Left ventricle myocardium inferior (tissue), 1 donor: Measurements from ENCODE around the gene LARP1B. TPM values are rescaled to one million over a fixed set of nuclear protein-coding genes. Genes with fewer than 3 reads are reported as not detected.
"Not testable (repeated sequence)": the region's sequence is repeated elsewhere in the genome, so short reads cannot be mapped to it uniquely, and the experiment has no call there.

Experiments
- DNase-seq: peaks from one replicate; pipeline ENCODE4 v3.0.0-alpha.2; 2020
- H3K27ac ChIP-seq: fragments of 200-600 bp; replicated peaks from 2 replicates; pipeline ENCODE4 v1.8.0; 2021
- H3K27me3 ChIP-seq: fragments of 200-600 bp; 2 replicates; pipeline ENCODE4 v1.8.0; 2021; ENCODE audit warnings: low read depth
- H3K36me3 ChIP-seq: fragments of 200-600 bp; 2 replicates; pipeline ENCODE4 v1.8.0; 2021
- H3K4me1 ChIP-seq: fragments of 200-600 bp; 2 replicates; pipeline ENCODE4 v1.8.0; 2021
- H3K4me3 ChIP-seq: fragments of 200-600 bp; 2 replicates; pipeline ENCODE4 v1.8.0; 2021; ENCODE audit warnings: mild to moderate bottlenecking, moderate library complexity
- H3K9me3 ChIP-seq: fragments of 200-600 bp; replicated peaks from 2 replicates; pipeline ENCODE4 v1.8.0; 2021
- intact Hi-C: fragments of 100-400 bp; cut with micrococcal nuclease; formaldehyde crosslinking; loops from one replicate; pipeline ENCODE4 v1.11.0; 2022
- total RNA-seq: library from RNA; stranded (reverse); fragmentation: NEBNext Ultra II Directional; extraction: Animal tissue kit (Norgen Biotek cat#: 25700); gene quantifications from one replicate; pipeline ENCODE4 v1.2.1, GENCODE V29; 2021
- TF ChIP-seq, protein P1 (sequence below): fragments of 200-600 bp; IDR thresholded peaks from 2 replicates; pipeline ENCODE4 v1.8.0; 2021; ENCODE audit warnings: antibody characterized with exemption, mild to moderate bottlenecking, borderline replicate concordance
- donor health status: DM: no; HTN: yes; CAD: no; lungs with severe emphysema.

Gene LARP1B
- total RNA-seq, 1 donor from 2014 or later: 16.1 TPM

DNA sequence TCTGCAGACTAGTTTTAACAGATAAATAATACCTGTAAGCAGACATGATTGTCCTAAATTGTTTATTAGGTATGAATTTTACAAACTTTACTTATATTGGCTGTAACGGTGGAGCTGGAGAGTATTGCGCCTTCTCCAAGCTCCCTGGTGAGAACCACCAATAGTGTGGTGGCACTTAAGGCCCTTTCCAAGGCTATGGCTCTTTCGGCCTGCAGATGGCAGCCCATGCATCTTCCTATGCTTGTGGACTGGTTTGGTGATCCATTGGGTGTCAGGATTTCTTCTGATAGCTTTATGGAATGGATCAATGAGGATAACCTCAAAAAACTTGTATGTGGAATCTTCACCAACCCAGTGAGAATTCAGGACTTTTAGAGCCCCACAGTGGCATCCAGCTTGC, 7.8 kb downstream of the LARP1B start:
- TF ChIP-seq, protein P1, sequence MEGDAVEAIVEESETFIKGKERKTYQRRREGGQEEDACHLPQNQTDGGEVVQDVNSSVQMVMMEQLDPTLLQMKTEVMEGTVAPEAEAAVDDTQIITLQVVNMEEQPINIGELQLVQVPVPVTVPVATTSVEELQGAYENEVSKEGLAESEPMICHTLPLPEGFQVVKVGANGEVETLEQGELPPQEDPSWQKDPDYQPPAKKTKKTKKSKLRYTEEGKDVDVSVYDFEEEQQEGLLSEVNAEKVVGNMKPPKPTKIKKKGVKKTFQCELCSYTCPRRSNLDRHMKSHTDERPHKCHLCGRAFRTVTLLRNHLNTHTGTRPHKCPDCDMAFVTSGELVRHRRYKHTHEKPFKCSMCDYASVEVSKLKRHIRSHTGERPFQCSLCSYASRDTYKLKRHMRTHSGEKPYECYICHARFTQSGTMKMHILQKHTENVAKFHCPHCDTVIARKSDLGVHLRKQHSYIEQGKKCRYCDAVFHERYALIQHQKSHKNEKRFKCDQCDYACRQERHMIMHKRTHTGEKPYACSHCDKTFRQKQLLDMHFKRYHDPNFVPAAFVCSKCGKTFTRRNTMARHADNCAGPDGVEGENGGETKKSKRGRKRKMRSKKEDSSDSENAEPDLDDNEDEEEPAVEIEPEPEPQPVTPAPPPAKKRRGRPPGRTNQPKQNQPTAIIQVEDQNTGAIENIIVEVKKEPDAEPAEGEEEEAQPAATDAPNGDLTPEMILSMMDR: peak; percentile 38
- intact Hi-C loops: no loop called here
- Histone ChIP-seq H3K36me3 (no peaks in the 10 kb centered on the region), H3K9me3 (no peaks in the 10 kb centered on the region), H3K27ac (no peak overlapping the region), H3K27me3 (no peaks in the 10 kb centered on the region), H3K4me1 (no peaks in the 10 kb centered on the region), H3K4me3 (no peak overlapping the region)
- no peak for DNase-seq

DNA sequence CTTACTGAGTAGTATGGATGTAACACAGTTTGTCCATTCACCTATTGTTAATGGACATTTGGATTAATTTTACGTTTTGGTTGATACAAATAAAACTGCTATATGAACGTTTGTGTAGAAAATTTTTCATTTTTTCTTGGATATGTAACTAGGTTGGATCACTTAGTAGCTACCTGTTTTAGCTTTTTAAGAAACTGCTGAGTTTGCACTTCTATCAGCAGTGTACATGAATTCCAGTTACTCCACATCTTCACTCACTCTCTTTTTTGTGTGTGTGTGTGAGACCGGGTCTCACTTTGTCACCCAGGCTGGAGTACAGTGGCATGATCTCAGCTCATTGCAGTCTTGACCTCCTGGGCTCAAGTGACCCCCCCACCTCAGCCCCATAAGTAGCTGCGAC, 15.4 kb downstream of the LARP1B start:
- Histone ChIP-seq H3K9me3 (no peaks in the 10 kb centered on the region), H3K4me1 (no peaks in the 10 kb centered on the region), H3K27ac (no peak overlapping the region), H3K4me3 (no peak overlapping the region), H3K36me3 (peaks cover 22% of the 10 kb centered on the region), H3K27me3 (no peaks in the 10 kb centered on the region)
- TF ChIP-seq, protein P1: no peak
- intact Hi-C loops: no loop called here
- DNase-seq: no peak

DNA sequence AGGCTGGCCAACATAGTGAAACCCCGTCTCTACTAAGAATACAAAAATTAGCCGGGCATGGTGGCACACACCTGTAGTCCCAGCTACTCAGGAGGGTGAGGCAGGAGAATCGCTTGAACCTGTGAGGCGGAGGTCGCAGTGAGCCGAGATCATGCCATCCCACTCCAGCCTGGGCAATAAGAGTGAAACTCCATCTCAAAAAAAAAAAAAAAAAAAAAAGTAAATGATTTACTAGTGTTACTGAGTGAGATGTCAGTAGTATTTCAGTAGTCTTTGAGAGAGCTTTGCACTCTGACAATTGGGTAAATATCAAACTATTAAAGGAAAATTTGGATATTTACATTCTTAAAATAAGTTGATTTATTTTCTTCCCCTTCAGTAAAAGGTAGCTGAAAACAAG, 34.2 kb downstream of the LARP1B start:
- H3K27me3 ChIP-seq, DNase-seq, intact Hi-C loops, H3K4me3 ChIP-seq, H3K9me3 ChIP-seq, H3K27ac ChIP-seq, H3K4me1 ChIP-seq: not testable (repeated sequence)
- H3K36me3 ChIP-seq: peaks cover 63% of the 10 kb centered on the region

DNA sequence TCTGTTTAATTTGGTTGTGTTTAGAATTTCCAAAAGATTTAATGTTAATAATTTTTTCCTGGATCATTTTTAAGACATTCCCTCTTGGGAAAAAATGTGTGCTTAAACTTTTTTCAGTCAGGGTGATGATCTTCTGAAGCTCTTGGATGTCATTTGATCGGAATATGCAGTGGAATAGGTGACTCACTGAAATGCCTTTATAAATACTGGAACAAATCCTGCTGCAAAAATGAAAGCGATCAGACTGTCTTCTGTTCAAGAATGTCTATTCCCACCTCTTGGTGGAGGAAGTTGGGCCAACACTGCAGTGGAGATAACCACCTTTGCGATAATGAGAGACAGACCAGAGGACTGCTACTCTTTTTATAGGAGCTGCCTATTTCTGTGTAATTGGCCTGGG, 46.7 kb downstream of the LARP1B start:
- no peak for DNase-seq
- H3K9me3 ChIP-seq: no peaks in the 10 kb centered on the region
- peaks cover 53% of the 10 kb centered on the region for H3K36me3 ChIP-seq
- H3K27me3 ChIP-seq: no peaks in the 10 kb centered on the region
- intact Hi-C loops: no loop called here
- peaks cover 7% of the 10 kb centered on the region for H3K4me1 ChIP-seq
- TF ChIP-seq, protein P1: no peak
- no peak overlapping the region for H3K27ac ChIP-seq
- no peak overlapping the region for H3K4me3 ChIP-seq

DNA sequence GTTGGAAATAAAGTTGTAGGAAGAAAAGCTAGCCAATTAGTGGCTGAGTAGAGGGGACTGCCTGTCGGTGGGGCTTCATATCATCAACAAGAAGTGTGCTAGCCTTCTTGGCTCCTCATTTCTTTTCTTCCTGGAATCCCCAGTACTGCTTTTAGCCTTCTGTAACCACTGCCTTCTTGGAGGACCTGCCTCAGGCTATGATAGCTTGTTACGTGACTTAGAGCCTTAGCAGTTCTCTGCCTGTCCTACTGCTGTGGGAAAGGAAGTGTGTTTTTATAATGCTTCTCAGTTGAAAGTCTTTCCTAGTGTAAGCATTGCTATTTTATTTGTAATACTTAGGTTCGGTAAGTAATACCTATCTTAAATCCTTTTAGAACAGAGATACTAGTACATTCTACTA, 61.9 kb downstream of the LARP1B start:
- DNase-seq: no peak
- Histone ChIP-seq H3K9me3 (no peaks in the 10 kb centered on the region), H3K4me3 (no peak overlapping the region), H3K4me1 (no peaks in the 10 kb centered on the region), H3K27ac (no peak overlapping the region), H3K36me3 (peaks cover 22% of the 10 kb centered on the region), H3K27me3 (no peaks in the 10 kb centered on the region)
- TF ChIP-seq, protein P1: no peak
- intact Hi-C loops: no loop called here

DNA sequence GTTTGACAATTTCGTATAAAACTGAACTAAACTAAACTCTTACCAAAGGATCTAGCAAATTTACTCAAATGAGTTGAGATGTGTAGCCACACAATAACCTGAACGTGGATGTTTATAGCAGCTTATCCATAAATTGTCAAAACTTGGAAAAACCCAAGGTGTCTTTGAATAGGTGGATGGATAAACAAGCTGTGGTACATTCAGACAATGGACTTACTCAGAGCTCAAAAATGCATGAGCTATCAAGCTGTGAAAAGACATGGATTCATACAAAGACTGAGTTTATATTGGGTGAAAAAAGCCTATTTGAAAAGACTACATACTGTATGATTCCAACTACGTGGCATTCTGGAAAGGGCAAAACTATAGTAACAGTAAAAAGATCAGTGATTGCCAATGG, 69.5 kb downstream of the LARP1B start:
- Histone ChIP-seq H3K27ac (no peak overlapping the region), H3K4me3 (no peak overlapping the region), H3K36me3 (peaks cover 12% of the 10 kb centered on the region), H3K4me1 (no peaks in the 10 kb centered on the region), H3K27me3 (no peaks in the 10 kb centered on the region), H3K9me3 (peaks cover 14% of the 10 kb centered on the region)
- DNase-seq: no peak
- TF ChIP-seq, protein P1: no peak
- intact Hi-C loops: no loop called here
